SKM-1 (cell line): ENCODE data around the gene FAM83C.

Experiments
- DNase-seq: peaks from one replicate; lab custom pipeline; 2025; ENCODE audit not compliant: unreplicated experiment; lab: John Stamatoyannopoulos, UW

Gene FAM83C

GRCh38 chr20:35299780-35300179, 7.6 kb upstream of the FAM83C start:
- DNase-seq: no peak

GRCh38 chr20:35298264-35298663, 6.0 kb upstream of the FAM83C start:
- no peak for DNase-seq

- DNase-seq: no peak
These were observed 5.5 kb upstream of the FAM83C start for GRCh38 chr20:35297740-35298139.

GRCh38 chr20:35297155-35297554, 4.9 kb upstream of the FAM83C start:
- no peak for DNase-seq

- DNase-seq: no peak
These were observed 3.9 kb upstream of the FAM83C start for GRCh38 chr20:35296101-35296554.

- no peak for DNase-seq
These were observed 3.4 kb upstream of the FAM83C start for GRCh38 chr20:35295674-35296073.

GRCh38 chr20:35295058-35295457, 2.8 kb upstream of the FAM83C start:
- DNase-seq: no peak

- no peak for DNase-seq
These were observed 2.1 kb upstream of the FAM83C start for GRCh38 chr20:35294293-35294685.

GRCh38 chr20:35293303-35294292, 1.4 kb upstream of the FAM83C start:
- no peak for DNase-seq

GRCh38 chr20:35292504-35293285, 470 bp upstream of the FAM83C start:
- no peak for DNase-seq

- no peak for DNase-seq
These were observed 1.3 kb downstream of the FAM83C start for GRCh38 chr20:35290887-35291417.

- no peak for DNase-seq
These were observed 1.9 kb downstream of the FAM83C start for GRCh38 chr20:35290186-35290886.

- no peak for DNase-seq
These were observed 3.7 kb downstream of the FAM83C start for GRCh38 chr20:35288325-35289060.

GRCh38 chr20:35287509-35288324, 4.5 kb downstream of the FAM83C start:
- DNase-seq: no peak

GRCh38 chr20:35286899-35287508, 5.2 kb downstream of the FAM83C start:
- DNase-seq: no peak

- DNase-seq: no peak
These were observed 5.9 kb downstream of the FAM83C start for GRCh38 chr20:35286077-35286898.

- no peak for DNase-seq
These were observed 6.5 kb downstream of the FAM83C start for GRCh38 chr20:35285806-35286076.

- no peak for DNase-seq
These were observed 7.0 kb downstream of the FAM83C start for GRCh38 chr20:35284992-35285805.
